ENCODE data around the gene PPARG. TPM values are rescaled to one million over a fixed set of nuclear protein-coding genes. Genes with fewer than 3 reads are reported as not detected.
"Not testable (repeated sequence)": the region's sequence is repeated elsewhere in the genome, so short reads cannot be mapped to it uniquely, and the experiment has no call there.

Gene PPARG
- total RNA-seq, 4 donors from 2014 or later: 20.0 to 64.2 (median 29.6) TPM

- H3K4me3 ChIP-seq: no peak overlapping the region
- no peak for DNase-seq (ENCODE audit: low spot score in 2 of 2)
- 39 to 40% methylated on average over 4 of the region's 4 CpGs for WGBS, 2 donors
- no peaks in the 10 kb centered on the region for H3K9me3 ChIP-seq
- peaks cover 0 to 6% (median 0%) of the 10 kb centered on the region in 4 donors for H3K4me1 ChIP-seq
- H3K27ac ChIP-seq: no peak overlapping the region
- H3K27me3 ChIP-seq: no peaks in the 10 kb centered on the region
- TF ChIP-seq POLR2A (IDR thresholded peaks at IDR 0.05): no peak
- TF ChIP-seq EP300 (IDR thresholded peaks at IDR 0.05): no peak
- TF ChIP-seq CTCF (IDR thresholded peaks at IDR 0.05): no peak
- no peaks in the 10 kb centered on the region for H3K36me3 ChIP-seq
These were observed 177.0 kb downstream of the PPARG start for GRCh38 chr3:12465836-12466225.

GRCh38 chr3:12467746-12468145 lies 178.9 kb downstream of the PPARG start:
- no peak for TF ChIP-seq POLR2A (IDR thresholded peaks at IDR 0.05)
- no peak for TF ChIP-seq EP300 (IDR thresholded peaks at IDR 0.05)
- TF ChIP-seq CTCF (IDR thresholded peaks at IDR 0.05): no peak
- no peak overlapping the region for H3K27ac ChIP-seq
- H3K36me3 ChIP-seq: no peaks in the 10 kb centered on the region
- DNase-seq (ENCODE audit: low spot score in 2 of 2): no peak
- no peak overlapping the region for H3K4me3 ChIP-seq
- no peaks in the 10 kb centered on the region for H3K27me3 ChIP-seq
- no peaks in the 10 kb centered on the region for H3K9me3 ChIP-seq
- no peaks in the 10 kb centered on the region for H3K4me1 ChIP-seq
- 87 to 89% methylated on average over 2 of the region's 2 CpGs for WGBS, 2 donors

- no peaks in the 10 kb centered on the region for H3K36me3 ChIP-seq
- no peaks in the 10 kb centered on the region for H3K9me3 ChIP-seq
- H3K4me1 ChIP-seq: no peaks in the 10 kb centered on the region
- no peak for TF ChIP-seq CTCF (IDR thresholded peaks at IDR 0.05)
- no peak overlapping the region for H3K27ac ChIP-seq
- WGBS, 2 donors: 94 to 98% methylated on average over 5 to 6 of the region's 6 CpGs
- H3K4me3 ChIP-seq: no peak overlapping the region
- DNase-seq (ENCODE audit: low spot score in 2 of 2): no peak
- no peaks in the 10 kb centered on the region for H3K27me3 ChIP-seq
These were observed 179.4 kb downstream of the PPARG start for GRCh38 chr3:12468276-12468675.

GRCh38 chr3:12468757-12469156 lies 179.9 kb downstream of the PPARG start:
- Histone ChIP-seq H3K4me1 (no peaks in the 10 kb centered on the region), H3K9me3 (no peaks in the 10 kb centered on the region), H3K36me3 (no peaks in the 10 kb centered on the region), H3K27ac (no peak overlapping the region), H3K4me3 (no peak overlapping the region), H3K27me3 (no peaks in the 10 kb centered on the region)
- 30 to 62% methylated on average over 2 of the region's 2 CpGs for WGBS, 2 donors
- no peak for DNase-seq (ENCODE audit: low spot score in 2 of 2)
- TF ChIP-seq CTCF (IDR thresholded peaks at IDR 0.05): no peak
- no peak for TF ChIP-seq EP300 (IDR thresholded peaks at IDR 0.05)
- no peak for TF ChIP-seq POLR2A (IDR thresholded peaks at IDR 0.05)

GRCh38 chr3:12469222-12469621 lies 180.4 kb downstream of the PPARG start:
- H3K27me3 ChIP-seq; H3K36me3 ChIP-seq; H3K27ac ChIP-seq; DNase-seq (ENCODE audit: low spot score in 2 of 2); H3K4me1 ChIP-seq; H3K4me3 ChIP-seq; H3K9me3 ChIP-seq: not testable (repeated sequence)
- 65 to 93% methylated on average over 7 of the region's 7 CpGs for WGBS, 2 donors

- Histone ChIP-seq H3K4me3 (no peak overlapping the region), H3K36me3 (no peaks in the 10 kb centered on the region), H3K9me3 (no peaks in the 10 kb centered on the region), H3K4me1 (no peaks in the 10 kb centered on the region), H3K27me3 (no peaks in the 10 kb centered on the region), H3K27ac (no peak overlapping the region)
- TF ChIP-seq EP300 (IDR thresholded peaks at IDR 0.05): no peak
- TF ChIP-seq CTCF (IDR thresholded peaks at IDR 0.05): no peak
- no peak for TF ChIP-seq POLR2A (IDR thresholded peaks at IDR 0.05)
- no peak for DNase-seq (ENCODE audit: low spot score in 2 of 2)
- WGBS, 2 donors: 70 to 92% methylated on average over 5 of the region's 5 CpGs
These were observed 181.2 kb downstream of the PPARG start for GRCh38 chr3:12470111-12470510.
